T-helper 2 cell (primary cell): ENCODE results near the gene ITPA.
"Not testable (repeated sequence)": the region's sequence is repeated elsewhere in the genome, so short reads cannot be mapped to it uniquely, and the experiment has no call there.

Source experiments
- DNase-seq, 5 experiments: peaks; one replicate each; pipeline versions ENCODE4 v3.0.0 to v3.0.0-alpha.2; 2012 to 2022

Gene ITPA

DNA sequence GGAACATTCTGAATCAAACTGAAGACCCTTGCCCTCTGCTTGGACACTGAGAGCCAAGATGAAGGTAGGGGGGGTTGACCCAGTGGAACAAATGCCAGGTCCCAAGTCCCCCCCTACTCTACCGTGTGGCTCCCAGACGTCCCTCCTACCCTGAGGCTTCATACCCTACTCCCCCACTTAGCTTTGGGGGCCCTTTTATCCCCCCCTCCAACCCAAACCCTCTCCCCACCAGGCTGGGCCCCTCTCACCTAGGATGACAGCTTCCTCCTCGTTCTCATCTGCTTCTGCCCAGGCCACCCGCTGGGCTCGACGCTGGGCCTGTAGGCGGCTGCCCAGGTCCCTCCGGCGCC lies 6.4 kb upstream of the ITPA start:
- no peak for DNase-seq

DNA sequence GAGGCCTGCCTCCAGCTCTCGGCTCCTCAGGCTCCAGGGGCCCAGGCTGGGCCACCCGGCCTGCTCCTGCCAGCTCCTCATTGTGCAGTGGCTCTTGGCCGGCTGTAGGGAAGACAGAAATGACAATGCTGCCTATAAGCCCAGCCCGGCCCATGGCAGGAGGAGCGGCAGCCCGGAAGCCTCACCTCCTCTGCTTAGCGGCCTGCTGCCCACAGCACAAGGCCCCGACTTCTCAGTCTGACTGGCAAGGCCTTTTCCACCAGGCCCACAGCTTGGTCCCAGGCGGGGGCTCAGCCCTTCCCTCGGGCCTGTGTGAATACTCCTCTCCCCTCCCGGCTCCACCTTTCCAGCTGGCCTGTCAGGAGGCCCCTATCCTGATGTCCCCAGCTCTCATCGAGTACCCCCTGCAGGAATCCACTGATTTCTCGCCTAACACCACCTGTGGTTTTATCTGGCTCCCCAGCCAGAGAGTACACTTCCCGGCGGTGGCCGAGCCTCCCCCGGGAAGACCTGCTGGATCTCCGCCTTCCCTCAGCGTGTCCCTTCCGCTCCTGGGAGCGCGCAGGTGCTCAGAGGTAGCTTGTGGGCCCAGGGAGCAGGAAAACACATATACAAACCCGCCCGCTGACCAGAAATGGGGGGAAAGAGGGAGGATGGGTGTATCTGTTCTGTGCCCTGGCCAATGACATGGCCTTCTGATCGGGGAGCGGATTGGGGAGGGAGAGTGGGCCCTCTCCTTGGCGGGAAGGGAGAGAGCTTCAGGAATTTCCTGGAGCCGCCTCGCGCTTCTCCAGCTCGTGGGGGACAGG lies 5.8 kb upstream of the ITPA start:
- DNase-seq: peak in 4 of 5 experiments; percentile 12 to 59 (median 18)

DNA sequence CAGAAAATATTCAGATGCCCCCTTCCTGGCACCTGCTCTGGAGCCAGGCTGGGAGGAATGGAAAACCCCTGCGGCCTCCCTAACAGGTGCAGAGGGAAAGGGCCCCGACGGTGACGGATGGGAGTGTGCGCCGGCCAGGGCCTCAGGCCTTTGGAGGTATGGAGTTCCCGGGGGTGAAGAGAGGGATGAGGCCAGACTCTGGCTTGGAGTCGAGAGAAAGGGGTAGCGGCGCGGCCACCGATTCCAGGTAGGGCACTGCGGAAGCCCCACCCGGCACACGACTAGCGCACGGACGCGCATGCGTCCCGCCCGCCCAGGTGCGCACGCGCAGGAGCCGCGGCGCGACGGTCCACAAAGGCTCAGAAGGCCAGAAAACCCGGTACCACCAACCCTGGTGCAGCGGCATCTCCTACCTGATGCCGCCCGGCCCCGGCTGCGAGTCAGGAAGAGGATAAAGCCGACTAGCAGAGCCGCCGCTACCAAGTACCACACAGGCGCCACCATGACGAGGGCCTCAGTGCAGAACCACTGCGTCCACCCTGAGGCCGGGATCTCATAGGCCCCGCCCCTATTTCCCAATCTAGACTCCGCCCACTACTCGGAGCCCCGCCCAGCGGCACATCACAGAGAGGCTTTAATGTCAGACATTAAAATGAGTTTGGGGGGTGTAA lies 5.0 kb upstream of the ITPA start, which contains the start of gene DDRGK1:
TSS of gene DDRGK1 (minus strand) at position 559 of the 671 bp plus-strand sequence. CDS start at position 504, 55 bp downstream.
- peak; percentile 76 to 88 (median 85) for DNase-seq

DNA sequence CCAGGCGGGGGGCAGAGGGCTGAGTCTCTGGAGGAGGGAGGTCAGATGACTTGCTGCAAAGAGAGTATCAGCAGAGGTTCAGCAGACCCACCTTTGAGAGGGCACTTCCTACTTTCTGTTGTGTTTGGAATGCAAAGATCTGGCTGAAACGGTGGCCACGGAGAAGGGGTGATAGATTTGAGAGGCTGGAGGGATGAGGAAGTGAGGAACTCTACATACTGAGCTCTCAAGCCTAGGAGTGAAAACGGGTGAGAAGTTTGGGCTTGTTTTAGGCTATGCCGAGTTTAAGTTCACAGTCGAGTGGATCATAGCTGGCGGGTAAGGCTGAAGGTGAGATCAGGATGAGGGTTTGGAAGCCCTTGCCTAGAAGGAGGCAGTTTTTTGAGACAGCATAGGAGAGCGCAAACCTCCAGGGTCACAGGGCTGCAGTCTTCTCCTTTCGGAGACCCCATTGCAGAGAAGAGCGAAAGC lies 477 bp upstream of the ITPA start:
- DNase-seq: no peak

DNA sequence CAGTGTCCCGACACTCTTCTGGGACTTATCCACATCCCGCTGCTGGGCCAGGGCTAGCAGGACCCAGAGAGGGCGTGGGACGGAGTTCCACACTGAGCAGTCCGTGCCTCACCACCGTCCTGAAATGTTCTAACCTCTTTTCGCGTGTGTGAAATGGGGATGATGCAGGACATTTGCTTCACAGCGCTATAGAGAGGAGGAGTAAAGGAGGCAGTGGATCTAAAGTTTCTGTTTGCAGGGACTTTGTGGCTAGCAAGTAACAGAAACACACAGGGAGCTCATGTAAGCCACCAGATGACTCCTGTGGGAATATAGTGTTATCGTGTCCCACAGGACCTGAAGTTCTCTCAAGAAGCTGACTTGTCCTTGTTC lies 634 bp downstream of the ITPA start:
- DNase-seq: peak in 1 of 5 experiments; percentile 15

DNA sequence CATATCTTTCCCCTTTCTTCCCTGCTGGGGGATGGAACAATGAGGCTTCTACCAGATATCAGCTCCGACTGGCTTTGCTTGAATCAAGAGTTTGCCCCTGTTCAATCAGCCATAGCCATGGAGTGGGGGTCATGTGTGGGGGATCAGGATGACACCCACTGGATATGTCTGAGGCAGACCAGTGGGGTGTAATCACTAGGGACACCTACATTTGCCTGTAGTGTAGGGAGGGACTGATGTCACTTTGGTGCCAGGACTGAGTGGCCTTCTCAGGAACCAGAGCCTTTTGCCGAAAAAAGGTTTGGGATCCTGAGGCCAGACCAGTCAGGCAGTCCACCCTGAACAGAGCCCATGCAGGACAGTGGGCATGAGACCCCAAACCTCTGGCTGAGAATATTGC lies 1.0 kb downstream of the ITPA start:
- DNase-seq: no peak

DNA sequence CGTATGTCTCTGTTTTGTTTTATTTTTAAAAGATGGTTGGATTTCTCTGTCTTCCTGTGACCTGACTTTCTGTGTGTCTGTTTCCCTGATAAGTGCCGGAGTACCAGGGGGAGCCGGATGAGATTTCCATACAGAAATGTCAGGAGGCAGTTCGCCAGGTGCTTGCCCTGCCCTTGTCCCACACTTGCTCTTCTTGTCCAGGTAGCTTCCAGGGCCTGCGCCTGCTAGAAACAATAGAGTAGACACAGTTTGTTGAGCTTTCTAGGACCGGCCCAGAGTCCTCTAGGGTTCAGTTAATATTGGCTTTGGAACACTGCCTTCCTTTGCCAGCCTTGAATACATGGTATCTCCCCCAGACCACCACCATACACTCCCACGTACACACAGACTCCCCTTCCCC lies 3.9 kb downstream of the ITPA start:
- no peak for DNase-seq

DNA sequence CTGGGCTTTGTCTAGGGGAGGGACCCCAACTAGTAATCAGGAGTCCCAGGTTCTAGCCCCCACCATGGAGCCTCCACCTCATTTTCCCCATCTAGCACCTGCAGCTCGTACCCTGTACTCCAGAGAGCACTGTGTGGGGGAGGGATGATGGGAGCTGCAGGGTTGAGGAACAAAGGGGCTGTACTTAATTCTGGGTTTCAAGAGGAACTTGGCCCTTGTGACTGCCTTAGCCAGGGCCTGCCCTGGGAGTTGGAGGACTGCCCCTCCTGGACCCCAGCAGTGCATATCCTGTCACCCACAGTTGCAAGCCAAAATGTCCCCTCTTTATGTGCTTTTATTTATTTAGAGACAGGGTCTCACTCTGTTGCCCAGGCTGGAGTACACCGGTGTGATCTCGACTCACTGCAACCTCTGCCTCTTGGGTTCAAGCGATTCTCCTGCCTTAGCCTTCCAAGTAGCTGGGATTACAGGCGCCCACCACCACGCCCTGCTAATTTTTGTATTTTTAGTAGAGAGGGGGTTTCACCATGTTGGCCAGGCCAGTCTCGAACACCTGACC lies 6.1 kb downstream of the ITPA start:
- DNase-seq: not testable (repeated sequence)

DNA sequence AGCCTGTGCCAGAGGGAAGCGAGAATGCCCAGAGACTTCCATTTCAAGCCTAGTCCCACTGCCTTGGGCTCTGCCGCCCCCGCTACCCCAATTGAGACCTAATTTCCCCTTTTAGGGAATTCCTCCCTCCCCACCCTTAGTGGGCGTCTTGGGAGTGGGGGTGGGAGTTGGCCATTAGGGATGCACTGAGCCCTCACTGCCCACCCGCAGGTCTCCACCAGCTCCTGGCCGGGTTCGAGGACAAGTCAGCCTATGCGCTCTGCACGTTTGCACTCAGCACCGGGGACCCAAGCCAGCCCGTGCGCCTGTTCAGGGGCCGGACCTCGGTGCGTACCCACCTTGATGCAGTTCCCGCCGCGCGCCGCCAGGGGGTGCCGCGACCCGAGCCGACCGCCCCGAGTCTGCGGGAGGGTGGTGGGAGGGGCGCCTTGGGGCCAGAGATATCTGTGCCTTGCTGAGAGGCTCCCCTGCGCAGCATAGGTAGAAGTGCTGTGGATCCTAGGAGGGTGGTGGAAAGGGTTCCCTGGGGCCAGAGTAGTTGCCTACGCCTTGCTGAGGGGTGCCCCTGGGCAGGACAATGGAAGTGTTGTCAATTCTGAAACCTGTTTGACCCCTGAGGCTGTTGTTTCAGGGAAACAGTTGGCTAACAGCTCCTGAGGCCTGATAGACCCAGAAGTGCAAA lies 9.2 kb downstream of the ITPA start:
- DNase-seq: peak; percentile 48 to 77 (median 61)

DNA sequence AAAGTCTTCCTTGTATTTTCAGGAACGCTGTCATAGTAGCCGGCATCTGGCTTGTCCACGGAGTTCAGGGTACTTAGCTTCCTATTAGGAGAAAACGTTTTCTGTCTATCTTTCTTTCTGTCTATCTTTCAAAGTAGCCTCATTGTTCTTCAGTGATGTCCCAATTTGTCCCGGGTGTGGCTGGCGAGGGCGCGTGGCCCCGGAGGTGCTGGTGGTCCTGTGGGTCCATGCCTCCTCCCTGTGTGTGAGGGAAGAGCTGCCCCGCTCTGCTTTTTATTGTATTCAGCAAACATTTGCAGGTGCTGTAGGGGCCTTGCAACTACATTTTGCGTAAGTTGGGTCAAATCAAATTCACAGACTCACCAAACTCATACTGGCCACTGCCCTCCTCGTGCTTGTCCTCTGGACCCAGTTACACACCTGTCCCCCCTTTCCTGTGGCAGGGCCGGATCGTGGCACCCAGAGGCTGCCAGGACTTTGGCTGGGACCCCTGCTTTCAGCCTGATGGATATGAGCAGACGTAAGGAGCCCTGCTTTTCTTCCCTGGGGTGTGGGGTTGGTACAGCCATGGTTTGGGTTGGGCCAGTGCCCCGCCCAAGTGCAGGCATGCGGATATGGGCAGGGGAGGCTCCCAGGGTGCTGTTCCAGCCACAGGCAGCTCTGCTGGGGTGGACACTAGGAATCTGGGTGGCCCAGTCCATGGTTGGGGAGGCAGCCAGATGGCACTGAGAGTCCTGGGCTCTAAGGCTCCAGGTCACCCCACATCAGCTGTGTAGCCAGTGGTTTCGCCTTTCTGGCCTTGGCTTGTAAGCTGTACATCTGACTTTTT lies 12.3 kb downstream of the ITPA start:
- DNase-seq: no peak

DNA sequence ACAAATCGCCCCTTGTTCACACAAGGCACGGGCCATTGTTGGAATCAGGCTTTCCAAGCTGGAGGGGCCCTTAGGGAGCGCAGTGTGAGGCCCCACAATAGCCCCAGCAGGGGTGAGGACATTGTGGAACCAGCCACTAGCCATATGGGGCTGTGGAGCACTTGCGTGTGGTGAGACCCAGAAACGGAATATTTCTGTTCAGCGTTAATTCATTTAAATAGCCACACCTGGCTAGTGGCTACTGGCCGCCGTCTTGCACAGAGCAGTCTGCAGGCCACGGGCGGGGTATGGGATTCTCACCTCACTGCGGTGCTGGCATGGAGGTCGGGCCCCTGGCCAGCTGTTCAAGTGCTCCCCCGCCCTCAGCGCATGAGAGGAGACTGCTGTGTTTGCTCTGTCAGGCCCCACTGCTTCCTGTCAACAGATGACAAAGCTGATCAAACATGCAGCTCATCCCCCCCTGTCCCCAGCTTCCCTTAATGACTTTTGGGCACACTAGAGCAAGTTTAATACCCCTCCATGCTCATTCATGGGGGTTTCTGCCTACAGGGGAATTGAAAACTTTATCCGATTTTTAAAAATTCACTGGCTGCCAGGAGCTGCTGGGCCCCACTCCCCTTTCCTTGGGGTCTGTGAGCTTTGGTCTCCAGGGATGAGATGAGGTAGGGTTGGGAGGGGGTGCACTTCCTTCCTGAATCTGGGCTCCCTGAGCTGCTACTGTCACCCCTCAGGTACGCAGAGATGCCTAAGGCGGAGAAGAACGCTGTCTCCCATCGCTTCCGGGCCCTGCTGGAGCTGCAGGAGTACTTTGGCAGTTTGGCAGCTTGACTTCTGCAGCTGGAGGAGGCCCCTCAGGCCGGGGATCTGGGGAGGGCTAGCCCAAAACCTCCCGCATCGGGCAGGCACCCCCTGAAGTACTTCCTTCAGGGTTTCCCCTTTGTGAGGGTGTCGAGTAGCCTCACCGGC lies 13.6 kb downstream of the ITPA start:
- DNase-seq: peak in 1 of 5 experiments; percentile 51

DNA sequence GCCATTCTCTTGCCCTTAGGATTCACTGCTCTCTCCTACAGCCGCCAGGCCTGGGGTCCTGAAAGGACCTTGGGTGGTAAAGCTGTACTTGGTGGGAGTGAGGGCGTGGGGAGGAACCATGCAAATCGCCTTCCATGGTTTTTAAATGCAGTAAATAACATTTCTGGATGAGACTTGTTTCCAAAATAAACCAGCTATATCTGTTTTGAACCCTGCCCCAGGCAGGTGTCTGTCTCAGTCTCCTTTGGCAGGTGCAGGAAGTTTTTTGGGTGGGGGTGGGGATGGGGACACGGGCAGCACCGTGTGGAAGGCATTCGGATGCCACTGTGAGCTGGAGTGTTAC lies 14.3 kb downstream of the ITPA start:
- no peak for DNase-seq

DNA sequence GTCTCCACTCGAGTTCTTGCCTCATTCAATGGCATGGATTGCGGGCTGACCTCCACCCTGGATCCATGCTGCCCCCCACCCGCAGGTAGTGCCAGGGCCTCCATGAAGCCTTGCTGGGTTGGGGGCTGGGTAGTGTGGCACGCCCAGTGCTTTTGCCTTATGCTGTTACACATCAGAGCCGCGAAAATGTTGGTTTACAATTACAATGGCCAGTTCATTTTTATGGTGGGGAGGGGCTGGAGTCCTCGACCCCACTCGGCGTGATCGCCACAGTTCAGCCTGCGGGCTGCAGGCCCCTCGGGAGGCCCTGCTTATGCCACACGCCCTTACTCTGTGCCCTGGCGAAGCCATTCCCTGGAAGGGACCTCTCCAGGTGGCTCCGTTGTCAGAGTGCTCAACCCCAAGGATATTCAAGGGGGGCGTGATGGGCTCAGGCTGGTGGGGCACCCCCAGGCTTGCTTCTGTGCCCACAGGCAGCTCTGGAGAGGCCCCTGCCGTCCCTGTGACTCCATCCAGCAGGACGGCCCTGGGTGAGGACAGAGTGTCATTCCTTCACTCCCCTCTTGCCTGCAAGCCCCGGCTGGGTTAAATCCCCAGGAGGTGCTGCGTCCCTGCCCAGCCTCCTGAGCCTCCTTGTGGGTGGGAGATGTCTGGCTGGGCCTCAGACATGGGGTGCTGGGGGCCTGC lies 14.8 kb downstream of the ITPA start:
- no peak for DNase-seq

DNA sequence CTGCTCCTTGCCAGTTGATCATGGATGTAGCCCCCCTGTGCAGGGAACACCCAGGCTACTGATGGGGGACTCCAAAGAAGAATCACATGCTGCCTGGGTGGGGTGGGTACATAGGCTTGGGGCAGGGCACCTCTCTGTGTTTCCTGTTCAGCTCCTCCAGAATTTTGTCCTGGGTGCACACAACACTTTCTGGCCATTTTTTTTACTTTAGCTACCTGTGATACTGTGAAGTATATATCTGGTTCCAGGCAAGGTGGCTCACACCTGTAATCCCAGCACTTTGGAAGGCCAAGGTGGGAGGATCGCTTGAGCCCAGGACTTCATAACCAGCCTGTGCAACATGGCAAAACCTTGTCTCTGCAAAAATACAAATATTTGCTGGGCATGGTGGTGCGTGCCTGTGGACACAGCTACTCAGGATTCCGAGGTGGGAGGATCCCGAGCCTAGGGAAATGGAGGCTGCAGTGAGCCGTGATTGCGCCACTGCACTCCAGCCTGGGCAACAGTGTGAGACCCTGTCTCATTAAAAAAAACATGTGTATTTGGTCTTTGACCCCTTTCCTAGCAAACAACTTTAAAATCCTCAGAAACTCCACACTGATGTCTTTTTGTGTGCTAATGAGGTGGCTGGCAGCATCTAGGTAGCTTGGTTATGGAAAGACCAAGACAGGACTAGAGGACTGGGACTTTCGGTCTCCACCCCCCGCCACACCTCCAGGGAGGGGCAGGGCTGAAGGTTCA lies 15.6 kb downstream of the ITPA start:
- DNase-seq: no peak

DNA sequence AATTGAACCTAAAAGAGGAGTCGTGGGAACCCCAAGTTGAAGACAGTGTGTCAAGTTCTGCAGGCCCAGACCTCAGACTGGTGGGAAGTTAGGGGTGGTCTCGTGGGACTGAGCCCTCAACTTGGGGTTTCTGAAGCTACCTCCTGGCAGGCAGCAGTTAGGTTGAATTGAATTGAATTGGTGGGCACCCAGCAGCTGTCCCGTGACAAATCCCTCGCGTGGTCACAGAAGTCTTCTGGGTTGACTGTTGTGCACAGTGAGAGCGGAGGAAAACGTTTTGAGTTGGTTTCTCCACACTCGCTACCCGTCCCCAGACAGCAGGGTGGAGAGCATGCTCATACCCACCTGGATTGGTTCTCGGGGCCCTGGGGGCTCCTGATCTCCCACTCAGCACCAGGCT lies 16.8 kb downstream of the ITPA start:
- no peak for DNase-seq

DNA sequence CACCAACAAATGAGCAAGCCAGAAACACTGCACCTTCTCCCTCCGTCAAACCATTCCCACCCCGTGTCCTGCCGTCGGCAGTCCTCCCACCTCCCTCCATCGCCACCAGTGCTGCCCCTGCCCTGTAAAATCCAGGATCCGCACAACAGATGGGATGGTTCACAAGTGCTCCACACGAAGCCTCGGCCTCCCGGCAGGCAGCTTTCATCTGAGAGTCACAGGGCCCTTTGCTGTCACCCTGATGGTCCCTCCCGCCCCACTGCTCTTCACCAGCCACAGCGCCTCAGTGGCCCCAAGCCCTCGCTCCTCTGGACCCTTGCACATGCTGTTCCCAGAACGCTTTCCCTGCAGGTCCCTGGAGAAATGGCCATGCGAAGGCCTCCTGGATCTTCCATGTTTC lies 17.6 kb downstream of the ITPA start:
- no peak for DNase-seq

DNA sequence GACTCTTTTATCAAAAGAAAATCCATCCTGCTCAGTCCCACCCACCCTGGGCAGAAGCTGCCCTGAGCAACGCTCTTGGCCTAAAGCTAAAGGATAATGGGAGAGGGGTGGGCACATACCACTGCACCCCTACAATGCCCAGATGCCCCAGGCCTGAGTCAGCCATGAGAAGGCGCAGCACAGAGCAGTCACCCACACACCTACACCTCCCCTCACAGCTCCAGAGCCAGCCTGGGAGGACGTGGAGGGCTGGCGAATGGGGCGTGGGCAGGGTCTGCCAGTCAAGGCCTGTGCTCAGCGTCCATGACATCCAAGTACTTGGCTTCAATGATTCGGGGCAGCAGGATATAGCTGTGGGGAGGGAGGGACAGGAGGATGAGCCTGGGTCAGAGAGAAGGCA lies 18.2 kb downstream of the ITPA start:
- DNase-seq: no peak

DNA sequence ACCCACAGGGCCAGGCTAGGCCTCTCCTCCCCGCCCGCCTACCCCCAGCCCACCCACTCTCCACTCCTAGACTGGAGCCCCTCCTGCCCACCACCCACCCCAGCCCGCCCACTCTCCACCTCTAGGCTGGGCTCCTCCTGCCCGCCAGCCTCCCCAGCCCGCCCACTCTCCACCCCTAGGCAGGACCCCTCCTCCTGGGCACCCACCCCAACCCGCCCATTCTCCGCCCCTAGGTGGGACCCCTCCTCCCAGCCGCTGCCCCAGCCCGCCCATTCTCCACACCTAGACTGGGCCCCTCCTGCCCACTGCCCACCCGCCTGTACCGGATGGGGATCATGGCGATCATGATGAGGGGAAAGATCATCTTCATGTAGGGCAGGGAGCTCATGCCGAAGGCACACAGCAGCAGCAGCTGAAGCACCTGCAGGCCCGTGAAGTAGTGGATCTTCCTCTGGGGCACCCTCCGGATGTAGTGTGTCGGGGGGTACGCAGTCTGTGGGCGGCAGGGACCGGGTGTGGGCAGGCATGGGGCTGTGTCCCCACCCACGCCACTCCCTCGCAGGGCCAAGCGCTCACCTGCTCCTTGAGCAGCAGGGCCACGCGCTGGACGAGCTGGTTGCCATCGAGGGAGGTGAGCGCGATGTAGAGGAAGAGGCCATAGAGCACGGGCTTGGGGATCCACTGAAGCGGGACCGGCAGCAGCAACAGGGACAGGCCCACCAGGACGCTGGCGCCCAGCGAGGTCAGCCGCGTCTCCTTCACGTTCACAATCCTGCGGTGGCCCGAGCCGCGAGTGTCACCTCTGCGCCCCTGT lies 18.8 kb downstream of the ITPA start:
- DNase-seq: no peak

DNA sequence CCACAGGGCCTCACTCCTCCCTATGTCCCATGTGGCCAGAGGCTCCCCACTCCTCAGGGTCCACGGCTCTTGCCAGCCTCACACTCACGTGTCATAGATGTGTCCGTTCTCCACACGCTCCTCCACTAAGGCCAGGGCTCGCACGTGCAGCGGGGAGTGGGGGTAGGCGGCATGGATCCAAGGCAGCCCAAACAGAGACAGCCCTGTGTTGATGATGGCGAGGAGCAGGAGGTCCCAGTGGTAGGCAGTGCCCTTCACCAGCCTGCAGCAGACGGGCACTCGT lies 19.4 kb downstream of the ITPA start:
- DNase-seq: no peak
